CD4-positive, alpha-beta T cell treated with Interleukin-4 for 1 hour (primary cell): ENCODE measurements around the gene SERINC2.
"Not testable (repeated sequence)": the region's sequence is repeated elsewhere in the genome, so short reads cannot be mapped to it uniquely, and the experiment has no call there.

Experiments used
- DNase-seq, 2 donors: peaks; one replicate each; pipeline ENCODE4 v3.0.0-alpha.2; 2020 to 2022

The SERINC2 gene

DNA sequence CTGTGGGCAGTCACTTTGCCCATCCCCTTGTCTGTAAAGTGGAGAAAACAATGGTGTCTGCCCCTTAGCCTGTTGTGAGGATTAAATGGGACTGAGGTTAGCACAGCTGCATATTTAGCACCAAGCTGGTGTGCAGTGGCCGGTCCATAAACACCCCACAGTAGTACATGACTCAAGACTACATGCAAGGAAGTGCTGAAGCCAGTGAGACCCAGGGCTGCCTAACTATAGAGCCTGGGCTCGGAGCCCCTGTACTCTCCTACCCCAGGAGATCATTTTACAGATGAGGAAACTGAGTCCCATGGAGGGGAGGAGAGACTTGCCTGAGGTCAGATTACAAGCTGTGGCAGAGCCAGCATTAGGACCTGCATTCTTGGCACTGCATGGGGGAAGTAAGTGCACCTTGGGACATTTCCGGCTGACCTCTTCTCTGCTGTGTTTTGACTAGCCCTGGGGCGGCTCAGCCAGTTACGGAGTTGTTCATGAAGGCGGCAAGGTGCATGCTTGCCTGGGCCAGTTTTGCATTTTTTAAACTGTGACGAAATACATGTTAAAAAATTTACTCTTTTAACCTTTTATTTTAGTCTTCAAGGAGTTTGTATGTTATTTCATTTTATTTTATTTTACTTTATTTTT, 3.2 kb downstream of the SERINC2 start:
- no peak for DNase-seq

DNA sequence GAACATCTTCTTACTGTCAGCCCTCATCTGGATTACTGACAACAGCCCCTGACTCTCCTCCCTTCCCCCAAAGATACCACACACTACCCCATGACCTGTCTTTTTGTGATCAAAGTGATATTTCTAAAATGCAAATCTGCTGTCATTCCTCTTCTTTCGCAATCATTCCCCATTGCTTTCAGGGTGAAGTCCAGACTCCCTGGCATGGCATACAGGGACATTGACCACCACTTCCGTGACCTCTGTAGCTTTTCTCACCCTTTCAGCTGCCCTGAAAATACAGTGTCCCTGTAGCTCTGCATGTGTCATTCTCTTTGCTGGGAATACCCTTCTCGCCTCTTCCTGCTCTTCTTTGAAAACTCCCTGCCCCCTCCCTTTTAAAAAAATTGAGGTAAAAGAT, 4.1 kb downstream of the SERINC2 start:
- no peak for DNase-seq

DNA sequence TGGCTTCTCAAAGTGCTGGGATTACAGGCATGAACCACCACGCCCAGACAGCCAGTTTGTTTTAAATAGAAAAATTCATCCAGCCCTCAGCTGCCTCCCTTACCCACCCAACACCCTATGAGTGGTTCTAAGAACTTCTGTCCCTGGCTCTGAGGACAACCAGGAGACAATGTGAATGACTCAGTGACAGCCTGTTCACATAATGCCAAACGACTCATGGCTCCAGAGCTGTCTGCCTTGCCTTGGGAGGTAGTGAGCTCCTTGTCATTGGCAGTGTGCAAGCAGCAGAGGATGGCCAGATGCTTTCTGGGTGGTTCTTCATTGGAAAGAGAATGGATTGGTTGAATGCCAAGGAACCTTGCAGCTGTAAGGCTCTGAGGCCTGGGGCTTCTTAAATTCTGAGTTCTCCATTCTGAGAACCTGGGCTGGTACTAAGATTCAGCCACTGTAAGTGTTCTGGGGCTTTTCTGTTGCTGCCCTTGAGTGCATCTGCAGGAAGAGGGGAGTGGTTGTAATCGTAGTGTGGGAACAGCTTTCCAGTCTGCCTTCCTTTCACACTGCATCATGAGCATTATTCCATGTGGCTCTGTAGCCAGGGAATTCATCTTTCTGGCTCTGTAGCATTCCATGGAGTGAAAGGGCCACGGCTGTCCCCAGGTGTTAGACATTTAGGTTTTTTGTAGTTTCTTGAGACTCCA, 5.8 kb downstream of the SERINC2 start:
- DNase-seq, result no peak

DNA sequence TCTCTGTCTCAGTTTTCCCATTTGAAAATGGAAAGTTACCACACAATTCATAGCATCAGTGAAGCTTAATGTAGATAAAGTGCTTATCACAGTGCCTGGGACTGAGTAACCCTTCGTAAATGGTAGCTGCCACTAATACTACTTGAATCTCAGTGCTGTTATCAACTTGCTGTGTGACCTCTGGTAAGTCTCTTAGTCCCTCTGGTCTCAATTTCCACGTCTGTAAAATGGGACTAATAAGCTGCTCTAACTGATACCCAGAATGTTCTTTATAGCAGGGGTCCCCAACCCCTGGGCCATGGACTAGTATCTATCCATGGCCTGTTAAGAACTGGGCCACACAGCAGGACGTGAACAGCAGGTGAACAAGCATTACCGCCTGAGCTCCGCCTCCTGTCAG, 7.7 kb downstream of the SERINC2 start:
- DNase-seq, result no peak

DNA sequence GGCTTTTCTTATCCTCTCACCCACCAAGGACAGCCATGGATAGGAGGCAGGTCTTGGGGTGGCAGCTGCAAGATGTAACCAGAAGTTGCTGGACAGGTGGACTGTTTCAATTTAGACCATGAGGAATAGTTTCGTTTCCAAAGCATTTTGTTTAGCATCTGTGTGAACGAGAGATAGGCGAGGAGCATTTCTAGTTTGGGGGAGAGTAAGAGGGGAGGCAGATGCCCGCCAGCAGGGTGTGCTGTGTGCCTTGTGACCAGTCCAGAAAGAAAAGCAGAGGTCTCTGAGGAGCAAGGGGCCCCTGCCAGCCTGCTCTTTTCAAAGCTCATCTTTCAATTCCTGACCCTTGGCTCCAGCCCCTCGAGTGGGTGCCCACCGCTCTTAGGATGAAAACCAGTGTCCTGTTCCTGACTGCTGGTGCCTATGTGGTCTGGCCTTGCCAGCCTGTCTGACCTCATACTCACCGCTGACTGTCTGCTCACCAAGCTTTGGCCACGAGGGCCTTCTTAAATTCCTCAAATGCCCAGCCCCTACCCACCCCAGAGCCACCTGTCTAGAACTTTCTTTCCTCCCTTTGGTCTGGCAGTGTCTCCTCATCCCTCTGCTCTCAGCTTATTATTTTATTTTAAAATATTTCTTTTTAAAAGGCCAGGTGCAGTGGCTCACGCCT, 8.5 kb downstream of the SERINC2 start:
- DNase-seq, result no peak

DNA sequence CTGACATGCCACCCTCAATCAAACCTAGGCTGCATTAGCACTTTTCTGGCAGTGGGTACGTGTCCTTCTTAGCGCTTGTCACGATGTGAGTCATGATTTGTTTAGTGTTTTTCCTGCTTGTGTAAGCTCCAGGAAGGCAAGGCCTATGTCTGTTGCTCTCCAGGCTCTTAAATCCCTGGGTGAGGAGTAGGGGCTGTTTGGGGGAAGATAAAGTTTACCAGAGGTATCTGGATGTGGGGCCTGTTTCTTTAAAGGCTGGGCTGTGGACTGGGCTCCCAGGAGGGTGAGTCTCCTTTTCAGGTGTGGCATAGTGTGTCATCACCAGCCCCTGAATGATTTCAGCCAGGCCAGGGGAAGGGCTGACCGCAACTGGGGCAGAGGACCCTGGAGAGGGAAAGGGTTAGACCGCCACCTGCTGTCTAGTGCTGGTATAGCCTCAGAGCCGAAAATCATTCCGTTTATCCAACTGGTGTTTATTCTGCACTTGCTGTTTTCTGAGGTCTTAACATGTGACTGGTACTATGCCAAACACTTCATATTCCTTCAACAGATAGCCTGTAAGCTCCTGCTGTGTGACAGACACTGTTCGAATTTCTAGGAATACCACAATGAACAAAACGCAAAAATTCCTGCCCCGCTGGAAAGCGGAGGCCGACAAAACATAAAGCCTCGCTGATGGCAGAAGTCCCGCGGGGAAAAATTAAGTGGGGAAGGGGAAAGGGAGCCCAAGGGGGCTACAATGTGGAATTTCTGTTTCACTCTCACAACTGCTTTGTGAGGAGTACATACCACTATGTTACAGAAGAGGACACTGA, 9.7 kb downstream of the SERINC2 start:
- peak; percentile 61 to 64 for DNase-seq

DNA sequence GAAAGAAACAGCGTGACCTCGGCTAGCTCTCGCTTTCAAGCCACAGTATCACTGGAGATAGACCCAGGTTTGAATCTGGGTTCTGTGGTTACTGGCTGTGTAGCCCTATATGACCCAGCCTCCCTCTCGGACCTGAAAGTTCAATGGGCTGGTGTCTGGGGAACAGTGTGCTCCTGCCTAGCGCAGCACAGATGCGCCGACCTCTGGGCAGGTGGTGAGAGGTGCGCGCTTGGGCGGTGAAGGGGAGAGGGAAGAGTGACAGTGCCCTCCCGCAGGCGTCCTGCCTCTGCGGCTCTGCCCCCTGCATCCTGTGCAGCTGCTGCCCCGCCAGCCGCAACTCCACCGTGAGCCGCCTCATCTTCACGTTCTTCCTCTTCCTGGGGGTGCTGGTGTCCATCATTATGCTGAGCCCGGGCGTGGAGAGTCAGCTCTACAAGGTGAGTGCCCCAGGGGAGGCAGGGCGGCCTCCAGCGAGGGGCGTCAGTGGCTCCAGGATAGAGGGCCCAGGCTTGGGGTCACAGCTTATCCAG, 10.5 kb downstream of the SERINC2 start:
- DNase-seq, result peak in 1 of 2 donors; percentile 76

DNA sequence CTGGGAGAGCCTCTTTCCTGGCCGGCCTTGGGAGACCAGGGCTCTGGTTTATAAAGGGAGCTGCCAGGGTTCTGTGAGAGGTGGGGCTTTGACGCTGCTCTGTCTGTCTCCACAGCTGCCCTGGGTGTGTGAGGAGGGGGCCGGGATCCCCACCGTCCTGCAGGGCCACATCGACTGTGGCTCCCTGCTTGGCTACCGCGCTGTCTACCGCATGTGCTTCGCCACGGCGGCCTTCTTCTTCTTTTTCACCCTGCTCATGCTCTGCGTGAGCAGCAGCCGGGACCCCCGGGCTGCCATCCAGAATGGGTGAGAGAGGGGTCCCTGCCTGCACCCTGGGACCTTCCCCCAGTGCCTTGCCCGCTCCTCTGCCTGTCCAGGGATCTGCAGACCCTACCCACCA, 11.6 kb downstream of the SERINC2 start:
- no peak for DNase-seq

DNA sequence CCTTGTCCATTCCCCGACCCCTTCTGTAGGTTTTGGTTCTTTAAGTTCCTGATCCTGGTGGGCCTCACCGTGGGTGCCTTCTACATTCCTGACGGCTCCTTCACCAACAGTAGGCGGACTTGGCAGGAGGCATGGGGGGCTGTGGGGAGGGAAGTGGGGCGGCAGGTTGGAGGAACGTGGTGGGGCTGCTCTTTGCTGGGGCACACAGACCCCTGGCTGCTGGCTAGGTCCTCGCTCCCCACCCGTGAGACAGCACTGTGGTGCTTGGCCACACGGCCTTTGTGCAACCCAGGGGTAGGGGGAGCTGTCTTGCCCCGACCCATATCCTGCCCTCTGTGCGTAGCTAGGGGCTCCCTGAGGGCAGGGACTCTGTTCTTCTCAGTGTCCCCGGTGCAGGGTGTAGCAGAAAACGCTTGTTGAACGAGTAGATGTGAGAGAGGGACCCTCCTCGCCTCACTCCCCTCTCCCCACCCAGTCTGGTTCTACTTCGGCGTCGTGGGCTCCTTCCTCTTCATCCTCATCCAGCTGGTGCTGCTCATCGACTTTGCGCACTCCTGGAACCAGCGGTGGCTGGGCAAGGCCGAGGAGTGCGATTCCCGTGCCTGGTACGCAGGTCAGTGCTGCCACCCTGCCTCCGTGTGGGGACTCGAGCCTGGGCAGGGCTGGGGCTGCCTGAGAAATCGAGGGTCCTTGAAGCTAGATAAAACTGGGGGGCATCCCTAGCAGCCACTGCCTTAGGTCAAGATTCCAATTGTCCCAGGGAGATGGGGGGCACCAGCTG, 12.5 kb downstream of the SERINC2 start:
- no peak for DNase-seq

DNA sequence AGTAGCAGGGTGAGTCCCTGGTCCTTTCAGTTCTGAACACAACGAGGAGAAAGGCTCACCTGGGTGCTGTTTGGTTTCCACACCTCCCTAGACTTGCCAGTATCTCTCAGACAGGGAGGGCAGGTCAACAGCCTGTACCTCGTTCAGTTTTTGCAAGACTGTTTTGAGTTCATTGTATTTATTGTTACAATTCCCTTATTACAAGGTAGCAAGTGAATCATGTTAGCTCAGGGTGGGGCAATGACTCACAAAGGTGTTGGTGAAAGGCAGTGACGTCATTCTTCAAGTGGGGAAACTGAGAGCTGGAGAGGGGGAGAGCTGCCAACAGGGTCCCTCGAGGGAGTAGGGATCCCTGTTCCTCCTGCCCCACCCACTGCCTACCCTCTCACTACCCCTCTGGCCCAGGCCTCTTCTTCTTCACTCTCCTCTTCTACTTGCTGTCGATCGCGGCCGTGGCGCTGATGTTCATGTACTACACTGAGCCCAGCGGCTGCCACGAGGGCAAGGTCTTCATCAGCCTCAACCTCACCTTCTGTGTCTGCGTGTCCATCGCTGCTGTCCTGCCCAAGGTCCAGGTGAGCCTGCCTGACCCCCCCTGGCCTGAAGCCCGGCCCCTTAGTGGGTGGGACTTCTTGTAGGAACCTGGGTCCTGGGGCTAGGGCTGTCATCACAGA, 13.4 kb downstream of the SERINC2 start:
- DNase-seq, result no peak

DNA sequence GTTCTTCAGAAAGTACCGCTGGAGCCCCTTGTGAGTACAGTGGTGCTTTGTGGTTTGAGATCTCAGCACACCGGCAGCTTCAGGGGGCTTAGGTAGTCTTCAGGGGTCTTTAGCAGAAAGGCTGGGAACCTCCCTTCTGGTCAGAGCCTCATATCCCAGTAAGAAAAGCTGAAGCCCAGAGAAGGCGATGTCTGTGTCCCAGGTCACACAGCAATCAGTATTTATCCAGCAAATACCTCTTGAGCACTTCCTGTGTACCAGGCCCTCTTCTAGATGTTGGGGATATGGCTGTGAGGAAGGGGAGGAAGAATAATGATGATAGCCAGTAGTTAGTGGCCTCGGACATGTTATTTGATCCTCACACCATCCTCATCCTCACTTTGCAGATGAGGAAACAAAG, 14.3 kb downstream of the SERINC2 start:
- DNase-seq, result no peak

DNA sequence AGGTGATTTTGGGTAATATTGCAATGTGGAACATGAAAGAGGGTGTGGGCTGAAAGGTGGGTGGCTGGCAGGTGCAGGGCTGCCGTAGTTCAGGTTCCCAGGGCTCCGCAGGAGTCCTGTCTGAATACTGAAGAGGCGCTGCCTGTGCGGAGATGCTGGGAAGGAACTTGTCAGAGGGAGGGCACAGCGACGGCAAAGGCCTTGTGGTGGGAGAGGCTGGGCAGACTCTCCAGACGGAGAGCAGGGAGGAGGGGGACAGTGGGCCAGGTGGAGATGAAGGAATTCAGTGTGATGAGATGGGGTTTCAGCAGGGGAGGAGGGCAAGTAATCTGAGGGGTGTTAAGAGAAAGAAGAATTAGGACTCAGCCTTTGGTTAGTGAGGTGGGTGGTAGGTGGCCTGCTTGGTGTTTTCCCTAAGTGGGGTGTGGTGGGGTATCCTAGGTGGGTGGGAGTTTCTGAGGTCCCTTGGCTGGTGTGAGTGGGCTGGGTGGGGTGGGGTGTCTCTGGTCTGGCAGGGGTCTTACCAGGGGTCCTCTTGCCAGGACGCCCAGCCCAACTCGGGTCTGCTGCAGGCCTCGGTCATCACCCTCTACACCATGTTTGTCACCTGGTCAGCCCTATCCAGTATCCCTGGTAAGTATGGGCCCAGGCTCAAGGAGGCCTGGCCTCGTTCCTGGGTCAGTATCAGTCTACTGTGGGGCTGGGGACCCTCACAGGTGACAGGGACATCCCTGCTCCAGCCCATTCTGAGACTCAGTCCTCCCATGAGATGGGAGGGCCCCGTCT, 15.6 kb downstream of the SERINC2 start:
- no peak for DNase-seq

DNA sequence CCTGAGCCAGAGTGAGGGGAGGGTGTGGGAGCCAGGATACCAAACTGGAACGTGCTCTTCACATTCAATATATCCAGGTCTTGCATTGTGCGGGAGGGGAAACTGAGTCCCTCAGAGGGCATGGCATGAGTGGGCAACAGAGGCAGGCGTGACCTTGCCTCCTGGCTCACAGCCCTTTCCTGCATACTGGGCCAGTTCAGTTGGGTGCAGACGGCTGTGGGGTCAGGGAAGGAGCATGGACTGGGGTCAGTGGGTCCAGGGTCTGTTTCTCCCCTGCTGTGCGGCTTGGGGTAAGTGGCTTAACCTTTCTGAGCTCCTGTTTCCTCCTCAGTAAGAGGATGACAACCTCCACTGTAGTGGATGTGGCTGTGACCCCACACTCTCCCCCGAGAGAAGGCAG, 16.6 kb downstream of the SERINC2 start:
- no peak for DNase-seq

DNA sequence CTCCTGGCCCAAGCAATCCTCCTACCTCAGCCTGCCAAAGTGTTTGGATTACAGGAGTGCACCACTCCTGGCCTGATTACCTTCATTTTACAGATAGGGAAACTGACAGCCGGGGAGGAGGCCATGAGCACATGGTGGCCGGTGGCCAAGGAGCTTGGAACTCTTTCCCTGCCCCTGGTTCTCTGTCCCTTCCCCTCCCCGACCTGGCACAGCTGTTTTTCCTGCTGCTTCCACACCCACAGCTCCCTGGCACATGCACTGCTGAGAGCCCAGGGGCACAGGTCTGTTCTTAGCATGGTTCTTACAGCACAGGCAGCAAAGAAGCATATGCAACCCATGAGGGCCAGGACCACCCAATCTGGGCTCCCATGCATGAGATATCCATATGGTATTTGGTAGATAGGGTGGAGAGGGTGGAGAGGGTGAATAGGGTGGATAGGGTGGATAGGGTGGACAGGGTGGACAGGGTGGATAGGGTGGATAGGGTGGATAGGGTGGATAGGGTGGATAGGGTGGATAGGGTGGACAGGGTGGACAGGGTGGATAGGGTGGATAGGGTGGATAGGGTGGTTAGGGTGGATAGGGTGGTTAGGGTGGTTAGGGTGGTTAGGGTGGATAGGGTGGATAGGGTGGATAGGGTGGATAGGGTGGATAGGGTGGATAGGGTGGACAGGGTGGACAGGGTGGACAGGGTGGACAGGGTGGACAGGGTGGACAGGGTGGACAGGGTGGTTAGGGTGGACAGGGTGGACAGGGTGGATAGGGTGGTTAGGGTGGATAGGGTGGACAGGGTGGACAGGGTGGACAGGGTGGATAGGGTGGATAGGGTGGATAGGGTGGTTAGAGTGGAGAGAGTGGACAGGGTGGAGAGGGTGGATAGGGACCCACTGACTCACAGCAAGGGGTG, 18.6 kb downstream of the SERINC2 start:
- not testable (repeated sequence) for DNase-seq

DNA sequence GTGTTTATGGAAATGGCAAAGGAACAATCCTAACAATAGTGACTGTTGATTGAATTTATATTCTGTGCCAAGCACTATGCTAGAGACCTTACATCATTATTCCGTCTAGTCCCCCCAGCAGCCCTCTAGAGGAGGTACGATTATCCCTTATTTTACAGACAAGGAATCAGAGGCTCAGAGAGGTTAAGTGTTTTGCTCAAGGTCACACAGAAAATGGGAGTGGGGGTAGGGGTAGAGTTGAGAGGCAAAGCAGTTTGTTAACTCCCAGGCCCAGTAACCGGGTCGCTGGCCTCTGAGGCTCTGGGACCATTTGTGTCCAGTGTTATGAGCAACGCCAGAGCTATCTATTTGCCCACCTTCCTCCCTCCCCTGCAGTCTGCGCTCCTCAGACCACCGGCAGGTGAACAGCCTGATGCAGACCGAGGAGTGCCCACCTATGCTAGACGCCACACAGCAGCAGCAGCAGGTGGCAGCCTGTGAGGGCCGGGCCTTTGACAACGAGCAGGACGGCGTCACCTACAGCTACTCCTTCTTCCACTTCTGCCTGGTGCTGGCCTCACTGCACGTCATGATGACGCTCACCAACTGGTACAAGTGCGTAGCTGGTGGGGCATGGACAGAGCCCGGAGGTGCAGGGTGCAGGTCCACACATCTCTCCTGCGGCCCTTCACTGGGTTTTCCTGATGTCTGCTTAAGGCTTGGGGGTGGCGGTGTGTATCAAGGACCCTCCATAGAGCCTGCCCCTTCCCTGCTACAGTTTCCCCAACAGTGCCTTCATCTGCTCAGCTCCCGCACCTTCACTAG, 19.8 kb downstream of the SERINC2 start:
- no peak for DNase-seq

DNA sequence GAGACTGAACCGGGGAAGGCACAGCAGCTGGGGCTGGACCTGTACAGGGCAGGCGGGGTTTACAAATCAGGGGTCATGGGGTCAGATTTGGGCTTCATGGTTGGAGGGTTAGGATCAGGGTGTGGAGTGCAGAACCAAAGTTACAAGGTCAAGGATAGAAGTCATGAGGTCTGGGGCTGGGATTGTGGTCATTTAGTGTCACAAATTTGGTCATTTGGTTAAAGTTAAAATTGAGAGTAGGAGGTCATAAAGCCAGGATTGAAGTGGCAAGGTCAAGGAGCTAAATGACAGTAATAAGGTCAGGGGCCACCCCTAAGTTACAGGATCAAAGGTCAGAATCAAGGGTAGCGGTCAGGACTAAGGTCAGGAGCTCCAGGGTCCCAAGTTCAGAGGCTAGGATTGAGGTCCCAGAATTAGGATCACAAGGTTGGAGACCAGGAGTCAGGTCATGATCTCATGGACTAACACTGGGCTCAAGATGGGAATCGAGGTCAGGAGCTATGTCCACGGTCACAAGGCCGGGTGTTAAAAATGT, 20.4 kb downstream of the SERINC2 start:
- DNase-seq, result no peak

DNA sequence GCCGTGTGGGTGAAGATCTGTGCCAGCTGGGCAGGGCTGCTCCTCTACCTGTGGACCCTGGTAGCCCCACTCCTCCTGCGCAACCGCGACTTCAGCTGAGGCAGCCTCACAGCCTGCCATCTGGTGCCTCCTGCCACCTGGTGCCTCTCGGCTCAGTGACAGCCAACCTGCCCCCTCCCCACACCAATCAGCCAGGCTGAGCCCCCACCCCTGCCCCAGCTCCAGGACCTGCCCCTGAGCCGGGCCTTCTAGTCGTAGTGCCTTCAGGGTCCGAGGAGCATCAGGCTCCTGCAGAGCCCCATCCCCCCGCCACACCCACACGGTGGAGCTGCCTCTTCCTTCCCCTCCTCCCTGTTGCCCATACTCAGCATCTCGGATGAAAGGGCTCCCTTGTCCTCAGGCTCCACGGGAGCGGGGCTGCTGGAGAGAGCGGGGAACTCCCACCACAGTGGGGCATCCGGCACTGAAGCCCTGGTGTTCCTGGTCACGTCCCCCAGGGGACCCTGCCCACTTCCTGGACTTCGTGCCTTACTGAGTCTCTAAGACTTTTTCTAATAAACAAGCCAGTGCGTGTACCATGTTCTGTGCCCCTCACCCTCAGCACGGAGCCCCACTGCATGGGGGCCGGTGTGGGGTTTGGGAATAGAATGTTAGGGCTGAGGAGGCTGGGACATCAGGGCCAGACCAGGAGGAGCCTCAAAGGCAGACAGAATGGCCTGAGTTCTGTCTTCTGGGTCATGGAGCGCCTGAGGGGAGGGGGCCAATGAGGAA, 21.3 kb downstream of the SERINC2 start:
- no peak for DNase-seq

DNA sequence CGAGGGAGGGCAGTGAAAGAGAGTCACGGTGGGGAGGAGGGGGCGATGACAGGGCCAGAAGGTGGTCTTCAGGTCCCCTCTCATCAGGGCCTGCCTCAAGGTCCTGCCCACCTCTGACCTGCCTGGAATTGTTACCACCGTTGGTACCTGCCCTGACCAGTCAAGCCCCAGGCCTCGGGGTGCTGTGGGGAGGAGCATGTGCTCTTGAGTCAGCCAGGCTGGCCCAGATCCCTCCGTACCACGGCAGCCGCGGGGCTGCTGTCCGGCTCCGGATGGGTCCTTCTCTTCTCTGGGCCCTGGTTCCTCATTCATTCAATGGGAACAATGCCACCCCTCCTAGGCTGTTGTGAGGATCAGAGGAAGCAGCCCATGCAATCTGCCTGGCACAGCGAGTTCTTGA, 22.0 kb downstream of the SERINC2 start:
- DNase-seq, result no peak
